Esophagus muscularis mucosa (tissue), 2 donors: Measurements from ENCODE around the gene ICA1L.

Experiments
- EP300 ChIP-seq: sonication (generic); formaldehyde crosslinking; IDR thresholded peaks from one replicate; pipeline ENCODE4 v1.6.1; 2017; ENCODE audit warnings: antibody characterized with exemption
- POLR2A ChIP-seq: fragments of 450-650 bp; IDR thresholded peaks from one replicate; pipeline ENCODE4 v1.6.1; 2017; ENCODE audit warnings: antibody characterized with exemption, moderate library complexity, mild to moderate bottlenecking, low read depth

GRCh38 chr2:202908186-202908585 is 36.6 kb upstream of the ICA1L start:
- no peak for TF ChIP-seq POLR2A
- TF ChIP-seq EP300, result no peak
